NCI-H1048 (cell line): Measurements from ENCODE around the gene CCDC167.
"Not testable (repeated sequence)": the region's sequence is repeated elsewhere in the genome, so short reads cannot be mapped to it uniquely, and the experiment has no call there.

Experiments
- DNase-seq: peaks from one replicate; lab custom pipeline; 2025; lab: John Stamatoyannopoulos, UW

Gene CCDC167

GRCh38 chr6:37511201-37511600 lies 11.5 kb upstream of the CCDC167 start:
- no peak for DNase-seq

GRCh38 chr6:37507690-37508421 lies 8.2 kb upstream of the CCDC167 start:
- no peak for DNase-seq

GRCh38 chr6:37507077-37507476 lies 7.4 kb upstream of the CCDC167 start:
- no peak for DNase-seq

GRCh38 chr6:37506479-37506878 lies 6.8 kb upstream of the CCDC167 start:
- DNase-seq = no peak

- no peak for DNase-seq
Observed at GRCh38 chr6:37504024-37504423, 4.3 kb upstream of the CCDC167 start.

GRCh38 chr6:37503309-37503965 lies 3.7 kb upstream of the CCDC167 start:
- no peak for DNase-seq

GRCh38 chr6:37502703-37503291 lies 3.1 kb upstream of the CCDC167 start:
- no peak for DNase-seq

GRCh38 chr6:37501632-37502491 lies 2.2 kb upstream of the CCDC167 start:
- DNase-seq = no peak

- not testable (repeated sequence) for DNase-seq
Observed at GRCh38 chr6:37500904-37501303, 1.2 kb upstream of the CCDC167 start.

- DNase-seq = no peak
Observed at GRCh38 chr6:37500294-37500608, 558 bp upstream of the CCDC167 start.

GRCh38 chr6:37496951-37497885 lies 2.5 kb downstream of the CCDC167 start:
- DNase-seq = no peak

- DNase-seq = no peak
Observed at GRCh38 chr6:37495244-37495934, 4.3 kb downstream of the CCDC167 start.

GRCh38 chr6:37493661-37493995 lies 6.1 kb downstream of the CCDC167 start:
- no peak for DNase-seq

GRCh38 chr6:37492991-37493660 lies 6.6 kb downstream of the CCDC167 start:
- no peak for DNase-seq

GRCh38 chr6:37492236-37492972 lies 7.3 kb downstream of the CCDC167 start:
- no peak for DNase-seq

GRCh38 chr6:37491830-37492208 lies 7.9 kb downstream of the CCDC167 start:
- DNase-seq = no peak

- DNase-seq = no peak
Observed at GRCh38 chr6:37491171-37491829, 8.4 kb downstream of the CCDC167 start.

GRCh38 chr6:37490536-37491170 lies 9.0 kb downstream of the CCDC167 start:
- no peak for DNase-seq
